ENCODE measurements around the gene RAB3C.

DNA sequence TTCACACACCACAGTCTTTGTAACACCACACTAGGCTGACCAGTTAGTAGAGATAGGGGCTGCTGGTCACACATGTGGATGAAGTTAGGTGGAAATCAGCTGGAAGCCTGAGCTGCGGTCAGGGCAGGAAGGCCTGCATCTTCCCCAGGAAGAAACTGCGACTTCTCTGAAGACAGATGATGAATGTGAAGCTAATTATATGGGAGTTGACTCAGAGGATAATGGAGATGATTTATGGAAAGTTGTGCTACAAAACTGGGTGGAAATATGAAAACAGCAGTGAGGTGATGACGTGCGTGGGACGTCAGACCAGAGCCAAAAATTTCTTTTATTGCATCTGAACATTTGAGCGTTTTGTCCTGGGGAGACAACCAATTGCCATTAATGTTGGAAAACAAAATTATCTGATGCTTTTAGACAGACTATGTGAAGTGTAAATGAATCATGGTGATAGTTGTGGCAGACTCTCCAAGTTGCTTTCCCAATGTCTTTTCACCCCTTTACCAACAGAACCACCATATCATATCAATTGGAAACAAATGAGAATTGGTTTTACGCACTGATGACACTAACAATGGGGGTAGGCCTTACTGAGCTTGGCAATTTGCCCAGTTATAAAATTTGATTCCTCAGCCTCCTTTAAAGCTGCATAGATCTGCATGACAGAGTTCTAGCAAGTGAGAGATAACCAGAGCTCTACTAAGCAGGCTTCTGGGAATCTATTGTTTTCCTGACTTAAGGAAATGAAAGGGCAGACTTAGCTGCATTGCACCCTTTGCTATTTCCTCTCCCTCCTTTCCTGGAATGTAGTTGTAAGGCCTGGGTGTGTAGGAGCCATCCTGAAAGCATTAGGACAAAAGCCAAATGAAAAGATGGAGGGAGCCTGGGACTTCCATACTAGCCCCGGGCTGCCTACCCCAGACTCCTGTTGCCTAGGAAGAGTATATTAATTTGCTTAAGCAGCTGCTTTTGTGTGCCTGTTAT, 84.0 kb downstream of the RAB3C start:
- TF ChIP-seq, protein P1, sequence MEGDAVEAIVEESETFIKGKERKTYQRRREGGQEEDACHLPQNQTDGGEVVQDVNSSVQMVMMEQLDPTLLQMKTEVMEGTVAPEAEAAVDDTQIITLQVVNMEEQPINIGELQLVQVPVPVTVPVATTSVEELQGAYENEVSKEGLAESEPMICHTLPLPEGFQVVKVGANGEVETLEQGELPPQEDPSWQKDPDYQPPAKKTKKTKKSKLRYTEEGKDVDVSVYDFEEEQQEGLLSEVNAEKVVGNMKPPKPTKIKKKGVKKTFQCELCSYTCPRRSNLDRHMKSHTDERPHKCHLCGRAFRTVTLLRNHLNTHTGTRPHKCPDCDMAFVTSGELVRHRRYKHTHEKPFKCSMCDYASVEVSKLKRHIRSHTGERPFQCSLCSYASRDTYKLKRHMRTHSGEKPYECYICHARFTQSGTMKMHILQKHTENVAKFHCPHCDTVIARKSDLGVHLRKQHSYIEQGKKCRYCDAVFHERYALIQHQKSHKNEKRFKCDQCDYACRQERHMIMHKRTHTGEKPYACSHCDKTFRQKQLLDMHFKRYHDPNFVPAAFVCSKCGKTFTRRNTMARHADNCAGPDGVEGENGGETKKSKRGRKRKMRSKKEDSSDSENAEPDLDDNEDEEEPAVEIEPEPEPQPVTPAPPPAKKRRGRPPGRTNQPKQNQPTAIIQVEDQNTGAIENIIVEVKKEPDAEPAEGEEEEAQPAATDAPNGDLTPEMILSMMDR (conservative IDR thresholded peaks at IDR 0.05), result no peak
- TF ChIP-seq ZFX (IDR thresholded peaks at IDR 0.05), result no peak
